ENCODE results near the gene DGKE.

Gene DGKE

GRCh38 chr17:56913000-56913311, 79.0 kb downstream of the DGKE start:
- no peak for FAIRE-seq

GRCh38 chr17:56913353-56913866, 79.5 kb downstream of the DGKE start:
- DNase-seq (ENCODE audit: low spot score) (peak; percentile 8), FAIRE-seq (no peak)

More at GRCh38 chr17:56913000-56913311, 79.0 kb downstream of the DGKE start:
- DNase-seq (ENCODE audit: low spot score) = no peak

DNA sequence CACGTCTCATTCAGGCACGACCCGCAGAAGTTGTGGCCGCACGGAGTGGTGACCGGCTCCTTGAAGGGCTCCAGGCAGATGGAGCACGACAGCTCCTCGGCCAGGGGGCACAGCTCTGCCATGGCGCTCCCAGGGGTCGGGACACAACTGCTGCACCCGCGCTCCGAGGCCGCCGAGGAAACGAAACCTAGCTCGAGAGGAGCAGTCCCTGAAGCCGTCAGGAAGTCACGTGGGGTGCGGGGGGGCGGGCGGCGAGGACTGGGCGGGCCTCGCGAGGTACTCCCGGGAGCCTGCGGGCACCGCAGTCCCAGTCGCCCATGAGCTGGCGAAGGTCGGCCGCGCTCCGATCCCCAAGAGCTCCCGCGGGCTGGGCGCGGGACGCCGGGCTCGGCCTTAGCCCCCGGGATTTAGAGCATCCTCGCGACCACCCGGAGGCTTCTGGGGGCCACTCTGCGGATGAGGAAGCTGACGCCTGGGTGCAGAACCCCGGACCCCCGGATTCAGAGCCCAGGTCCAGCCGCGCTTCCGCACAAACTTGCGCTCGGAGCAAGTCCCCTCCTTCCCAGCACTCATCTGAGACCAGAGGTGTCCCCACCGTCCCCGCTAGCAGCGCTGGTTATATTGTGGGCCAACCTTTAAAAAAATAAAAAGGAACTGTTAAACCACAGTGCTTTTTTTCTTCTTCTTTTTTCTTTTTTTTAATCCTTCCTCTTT, 80.1 kb downstream of the DGKE start, which contains the start of gene TRIM25:
TSS of gene TRIM25 (minus strand) at position 183 of the 714 bp plus-strand sequence. CDS start at position 122, 61 bp downstream.
- FAIRE-seq = no peak
- peak; percentile 77 for DNase-seq (ENCODE audit: low spot score)

- no peak for FAIRE-seq
These were observed 80.8 kb downstream of the DGKE start for GRCh38 chr17:56914581-56915273.

GRCh38 chr17:56917559-56918296, 83.8 kb downstream of the DGKE start:
- FAIRE-seq = no peak
- DNase-seq (ENCODE audit: low spot score) = no peak

More at GRCh38 chr17:56914581-56915273, 80.8 kb downstream of the DGKE start:
- no peak for DNase-seq (ENCODE audit: low spot score)

DNA sequence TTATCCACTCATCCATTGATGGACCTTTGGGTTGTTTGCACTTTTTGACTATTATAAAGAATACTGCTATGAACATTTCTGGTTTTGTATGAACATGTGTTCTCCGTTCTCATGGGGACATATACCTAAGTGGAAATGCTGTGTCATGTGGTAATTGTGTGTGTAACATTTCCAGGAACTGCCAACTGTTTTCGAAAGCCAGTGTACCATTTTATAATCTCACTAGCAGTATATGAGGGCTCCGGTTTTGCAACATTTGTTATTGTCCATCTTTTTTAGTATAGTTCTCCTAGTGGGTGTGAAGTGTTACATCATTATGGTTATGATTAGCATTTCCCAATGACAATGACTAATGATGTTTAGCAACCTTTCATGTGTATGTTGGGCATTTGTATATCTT, 85.0 kb downstream of the DGKE start:
- DNase-seq (ENCODE audit: low spot score) (no peak), FAIRE-seq (no peak)

All from RCC 7860 (cell line).